Right cardiac atrium (tissue), 5 donors: ENCODE results near the gene SPRTN. TPM values are rescaled to one million over a fixed set of nuclear protein-coding genes. Genes with fewer than 3 reads are reported as not detected.

ENCODE experiments used
- ATAC-seq, 2 donors: fragments of 200-7000 bp; cut with Tn5 transposase; one replicate each; pipeline versions ENCODE4 v1.8.0 to v1.9.1; 2020; ENCODE audit warnings: moderate library complexity in 2 of 2, mild to moderate bottlenecking in 1 of 2
- DNase-seq, 3 donors: peaks; one replicate each; pipeline ENCODE4 v3.0.0-alpha.2; 2020
- H3K27ac ChIP-seq: one replicate; pipeline ENCODE4 v1.5.1; 2013; ENCODE audit warnings: mild to moderate bottlenecking, low read length, control low read depth, moderate library complexity
- H3K27me3 ChIP-seq: one replicate; pipeline ENCODE4 v1.6.1; 2013; ENCODE audit not compliant: control insufficient read depth, insufficient read depth
- H3K4me1 ChIP-seq: one replicate; pipeline ENCODE4 v1.6.1; 2013; ENCODE audit warnings: low read length; ENCODE audit not compliant: control insufficient read depth, insufficient read depth
- H3K4me3 ChIP-seq: one replicate; pipeline ENCODE4 v1.5.1; 2013; ENCODE audit warnings: low read length, control low read depth
- H3K9me3 ChIP-seq: one replicate; pipeline ENCODE4 v1.6.1; 2013; ENCODE audit warnings: low read length; ENCODE audit not compliant: control insufficient read depth
- WGBS: extraction: QIAGEN DNeasy Blood & Tissue Kit; methylation state at CpG from one replicate; pipeline ENCODE4 v1.1.7; 2013; 5-methylcytosine and 5-hydroxymethylcytosine counted together
- intact Hi-C, 4 donors: fragments of 100-400 bp; cut with DNase I; formaldehyde crosslinking; loops; one replicate each; pipeline versions ENCODE4 v1.11.0 to v1.14.0; 2022 to 2023
- polyA plus RNA-seq: library from polyadenylated mRNA; stranded (reverse); fragments of 200-250 nt; gene quantifications from one replicate; pipeline ENCODE4 v1.2.3, GENCODE V29; 2013
- total RNA-seq, 4 donors: library from RNA; stranded (reverse); fragmentation: NEBNext Ultra II Directional; extraction: Animal tissue kit (Norgen Biotek cat#: 25700); gene quantifications; one replicate each; pipeline ENCODE4 v1.2.1, GENCODE V29; 2021
- donor health status: healthy with polysubstance abuse.
- donor health status: DM: no; HTN: yes; CAD: no.
- donor health status: DM: no; HTN: no; CAD: no.
- donor health status: DM: no; HTN: yes; CAD: no; lungs with severe emphysema.
- donor health status: DM: yes; HTN: yes; CAD: no.

The SPRTN gene
- total and polyA plus RNA-seq, 5 donors = 4.7 to 10.4 (median 7.0) TPM

GRCh38 chr1:231393668-231394067 lies 55.6 kb downstream of the SPRTN start:
- no peaks in the 10 kb centered on the region for H3K9me3 ChIP-seq
- intact Hi-C loops = no loop called here
- DNase-seq (no peak), ATAC-seq (no peak)
- H3K4me3 ChIP-seq = no peak overlapping the region
- peaks cover 10% of the 10 kb centered on the region for H3K4me1 ChIP-seq
- H3K27ac ChIP-seq = no peak overlapping the region
- no peaks in the 10 kb centered on the region for H3K27me3 ChIP-seq

- Histone ChIP-seq H3K4me3 (no peak overlapping the region), H3K9me3 (no peaks in the 10 kb centered on the region), H3K4me1 (peaks cover 10% of the 10 kb centered on the region), H3K27me3 (no peaks in the 10 kb centered on the region), H3K27ac (peak overlapping the region; percentile 88)
- intact Hi-C loops = no loop called here
- ATAC-seq (peak; percentile 90 to 94), DNase-seq (no peak)
- WGBS = 28% methylated on average over 10 of the region's 10 CpGs
Measured at GRCh38 chr1:231395076-231395997, 57.2 kb downstream of the SPRTN start.

GRCh38 chr1:231395998-231396390 lies 57.9 kb downstream of the SPRTN start:
- ATAC-seq = peak in 1 of 2 donors; percentile 8
- WGBS = 61% methylated on average over 4 of the region's 4 CpGs
- no peak for DNase-seq
- peaks cover 10% of the 10 kb centered on the region for H3K4me1 ChIP-seq
- intact Hi-C loops = no loop called here
- peak overlapping the region; percentile 88 for H3K27ac ChIP-seq
- no peak overlapping the region for H3K4me3 ChIP-seq
- no peaks in the 10 kb centered on the region for H3K27me3 ChIP-seq
- H3K9me3 ChIP-seq = no peaks in the 10 kb centered on the region

- no peak overlapping the region for H3K27ac ChIP-seq
- peaks cover 10% of the 10 kb centered on the region for H3K4me1 ChIP-seq
- ATAC-seq (no peak), DNase-seq (no peak)
- H3K27me3 ChIP-seq = no peaks in the 10 kb centered on the region
- WGBS = 87% methylated on average over 2 of the region's 2 CpGs
- no peaks in the 10 kb centered on the region for H3K9me3 ChIP-seq
- H3K4me3 ChIP-seq = no peak overlapping the region
- intact Hi-C loops = no loop called here
Measured at GRCh38 chr1:231396643-231397042, 58.5 kb downstream of the SPRTN start.

- ATAC-seq (no peak), DNase-seq (no peak)
- no peaks in the 10 kb centered on the region for H3K9me3 ChIP-seq
- no peak overlapping the region for H3K27ac ChIP-seq
- H3K4me3 ChIP-seq = no peak overlapping the region
- peaks cover 6% of the 10 kb centered on the region for H3K4me1 ChIP-seq
- H3K27me3 ChIP-seq = no peaks in the 10 kb centered on the region
- intact Hi-C loops = no loop called here
- 71% methylated on average over 4 of the region's 4 CpGs for WGBS
Measured at GRCh38 chr1:231397886-231398671, 60.0 kb downstream of the SPRTN start.

GRCh38 chr1:231401478-231401877 lies 63.4 kb downstream of the SPRTN start:
- WGBS = 23% methylated on average over 1 of the region's 1 CpG
- peaks cover 2% of the 10 kb centered on the region for H3K4me1 ChIP-seq
- no peak overlapping the region for H3K27ac ChIP-seq

GRCh38 chr1:231404318-231404717 lies 66.2 kb downstream of the SPRTN start:
- H3K27ac ChIP-seq = no peak overlapping the region
- no peak for DNase-seq

More at GRCh38 chr1:231401478-231401877, 63.4 kb downstream of the SPRTN start:
- intact Hi-C loops = no loop called here
- H3K9me3 ChIP-seq = no peaks in the 10 kb centered on the region
- ATAC-seq (no peak), DNase-seq (no peak)
- no peak overlapping the region for H3K4me3 ChIP-seq
- no peaks in the 10 kb centered on the region for H3K27me3 ChIP-seq

More at GRCh38 chr1:231404318-231404717, 66.2 kb downstream of the SPRTN start:
- Histone ChIP-seq H3K4me1 (peaks cover 7% of the 10 kb centered on the region), H3K4me3 (no peak overlapping the region), H3K9me3 (no peaks in the 10 kb centered on the region), H3K27me3 (no peaks in the 10 kb centered on the region)
- intact Hi-C loops = no loop called here
- 91% methylated on average over 2 of the region's 2 CpGs for WGBS
- ATAC-seq = no peak

Other genes with a start within 250 kb of the SPRTN start
- gene TRIM67, start 176.2 kb upstream of the SPRTN start, total RNA-seq = under 1 TPM; 0.06 to 0.34 (median 0.10) TPM
- 0.09 TPM for gene TRIM67, start 176.2 kb upstream of the SPRTN start, polyA plus RNA-seq
- 10 to 100 TPM; 48.6 to 55.6 (median 50.3) TPM for gene GNPAT, start 97.1 kb upstream of the SPRTN start, total RNA-seq
- gene GNPAT, start 97.1 kb upstream of the SPRTN start, polyA plus RNA-seq = 46.7 TPM
- 10 to 100 TPM; 12.3 to 16.9 (median 14.0) TPM for gene EXOC8, start 441 bp upstream of the SPRTN start, total RNA-seq
- 5.9 TPM for gene EXOC8, start 441 bp upstream of the SPRTN start, polyA plus RNA-seq
- gene EGLN1, start 84.0 kb downstream of the SPRTN start, total RNA-seq = 10 to 100 TPM; 54.1 to 79.9 (median 71.0) TPM
- gene EGLN1, start 84.0 kb downstream of the SPRTN start, polyA plus RNA-seq = 27.9 TPM
- 10 to 100 TPM; 31.9 to 39.9 (median 36.5) TPM for gene TSNAX, start 190.4 kb downstream of the SPRTN start, total RNA-seq
- gene TSNAX, start 190.4 kb downstream of the SPRTN start, polyA plus RNA-seq = 16.6 TPM